Measurements from ENCODE around the gene DPEP1. TPM values are rescaled to one million over a fixed set of nuclear protein-coding genes. Genes with fewer than 3 reads are reported as not detected.

The DPEP1 gene
- total RNA-seq, 1 donor from 2014 or later = not detected

DNA sequence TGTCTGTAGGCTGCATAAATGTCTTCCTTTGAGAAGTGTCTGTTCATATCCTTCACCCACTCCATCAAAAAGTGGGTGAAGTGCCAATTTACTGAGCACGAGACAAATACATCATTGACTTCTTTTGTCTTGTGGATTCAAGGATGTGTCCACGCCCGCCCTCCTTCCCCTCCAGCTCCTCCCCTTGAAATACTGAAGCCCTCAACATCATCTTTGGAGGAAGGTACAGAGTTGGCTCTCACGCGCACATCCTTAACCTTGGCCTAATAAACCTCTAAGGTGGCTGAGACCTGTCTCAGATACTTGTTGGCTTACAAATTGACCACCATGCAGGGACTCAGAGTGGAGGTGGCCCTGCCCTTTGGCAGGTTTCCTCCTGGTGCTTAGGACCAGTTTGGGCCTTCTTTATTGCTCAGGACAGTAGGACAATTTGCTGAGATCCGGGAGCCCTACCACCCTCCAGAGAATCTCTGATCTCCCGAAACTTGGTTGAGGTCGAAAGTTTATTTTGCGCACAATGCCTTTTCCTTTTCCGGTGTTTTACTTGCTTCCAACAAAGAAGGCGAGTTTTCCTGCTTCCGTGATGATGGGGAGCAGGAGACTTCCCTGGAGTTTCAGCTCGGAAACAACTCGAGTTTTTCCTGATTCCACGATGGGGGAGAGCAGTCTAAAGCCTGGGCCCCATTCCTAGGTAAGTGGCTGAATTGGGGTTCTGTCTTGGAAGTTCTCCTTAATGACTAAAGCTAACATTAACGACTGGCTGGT, 58.9 kb downstream of the DPEP1 start:
- no peaks in the 10 kb centered on the region for H3K27me3 Mint-ChIP-seq (ENCODE audit: unreplicated experiment)
- H3K4me3 Mint-ChIP-seq (ENCODE audit: unreplicated experiment) = no peak overlapping the region
- DNase-seq (ENCODE audit: extremely low spot score, unreplicated experiment) = no peak
- H3K4me1 Mint-ChIP-seq (ENCODE audit: unreplicated experiment) = peaks cover 2% of the 10 kb centered on the region
- H3K9me3 Mint-ChIP-seq (ENCODE audit: unreplicated experiment) = no peaks in the 10 kb centered on the region
- no peak for TF ChIP-seq CTCF (IDR thresholded peaks at IDR 0.05)
- no peak overlapping the region for H3K27ac Mint-ChIP-seq (ENCODE audit: unreplicated experiment)
- no peaks in the 10 kb centered on the region for H3K36me3 Mint-ChIP-seq (ENCODE audit: unreplicated experiment)

DNA sequence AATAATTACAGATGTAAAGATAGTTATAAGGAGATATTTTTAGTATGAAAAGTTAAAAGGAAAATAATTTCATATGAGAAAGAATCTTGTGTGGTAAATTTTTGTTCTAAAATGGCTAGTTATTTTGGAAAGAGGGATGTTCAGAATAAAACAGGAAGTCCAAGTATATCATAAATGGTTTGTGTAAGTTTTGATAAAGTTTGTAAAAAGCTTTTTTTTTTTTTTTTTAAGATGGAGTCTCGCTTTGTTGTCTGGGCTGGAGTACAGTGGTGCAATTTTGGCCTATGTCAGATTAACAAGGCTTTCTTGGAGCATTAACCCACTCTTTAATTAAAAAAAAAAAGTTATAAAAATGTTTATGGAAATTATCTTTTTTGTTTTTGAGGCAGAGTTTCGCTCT, 64.8 kb downstream of the DPEP1 start:
- Mint-ChIP-seq H3K9me3 (ENCODE audit: unreplicated experiment) (no peaks in the 10 kb centered on the region), H3K4me3 (ENCODE audit: unreplicated experiment) (no peak overlapping the region), H3K27me3 (ENCODE audit: unreplicated experiment) (no peaks in the 10 kb centered on the region), H3K36me3 (ENCODE audit: unreplicated experiment) (peaks cover 3% of the 10 kb centered on the region), H3K27ac (ENCODE audit: unreplicated experiment) (no peak overlapping the region), H3K4me1 (ENCODE audit: unreplicated experiment) (no peaks in the 10 kb centered on the region)
- DNase-seq (ENCODE audit: extremely low spot score, unreplicated experiment) = no peak
- TF ChIP-seq CTCF (IDR thresholded peaks at IDR 0.05) = no peak

DNA sequence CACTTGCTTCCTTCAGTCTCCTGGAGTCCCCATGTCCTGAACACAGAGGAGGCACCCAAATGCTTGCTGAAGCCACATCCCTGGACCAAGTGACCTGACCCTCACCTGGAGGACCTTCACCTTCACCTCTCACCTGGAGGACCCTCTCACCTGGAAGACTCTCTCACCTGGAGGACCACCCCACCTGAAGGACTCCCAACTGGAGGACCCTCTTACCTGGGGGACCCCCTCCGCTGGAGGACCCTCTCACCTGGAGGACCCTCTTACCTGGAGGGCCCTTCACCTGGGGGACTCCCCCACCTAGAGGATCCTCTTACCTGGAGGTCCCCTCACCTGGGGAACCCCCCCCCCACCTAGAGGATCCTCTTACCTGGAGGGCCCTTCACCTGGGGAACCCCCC, 72.5 kb downstream of the DPEP1 start:
- no peak for TF ChIP-seq CTCF (IDR thresholded peaks at IDR 0.05)
- no peak for DNase-seq (ENCODE audit: extremely low spot score, unreplicated experiment)
- Mint-ChIP-seq H3K27me3 (ENCODE audit: unreplicated experiment) (no peaks in the 10 kb centered on the region), H3K4me1 (ENCODE audit: unreplicated experiment) (peaks cover 14% of the 10 kb centered on the region), H3K4me3 (ENCODE audit: unreplicated experiment) (peak overlapping the region; percentile 90), H3K36me3 (ENCODE audit: unreplicated experiment) (peaks cover 20% of the 10 kb centered on the region), H3K9me3 (ENCODE audit: unreplicated experiment) (no peaks in the 10 kb centered on the region), H3K27ac (ENCODE audit: unreplicated experiment) (peak overlapping the region; percentile 23)

DNA sequence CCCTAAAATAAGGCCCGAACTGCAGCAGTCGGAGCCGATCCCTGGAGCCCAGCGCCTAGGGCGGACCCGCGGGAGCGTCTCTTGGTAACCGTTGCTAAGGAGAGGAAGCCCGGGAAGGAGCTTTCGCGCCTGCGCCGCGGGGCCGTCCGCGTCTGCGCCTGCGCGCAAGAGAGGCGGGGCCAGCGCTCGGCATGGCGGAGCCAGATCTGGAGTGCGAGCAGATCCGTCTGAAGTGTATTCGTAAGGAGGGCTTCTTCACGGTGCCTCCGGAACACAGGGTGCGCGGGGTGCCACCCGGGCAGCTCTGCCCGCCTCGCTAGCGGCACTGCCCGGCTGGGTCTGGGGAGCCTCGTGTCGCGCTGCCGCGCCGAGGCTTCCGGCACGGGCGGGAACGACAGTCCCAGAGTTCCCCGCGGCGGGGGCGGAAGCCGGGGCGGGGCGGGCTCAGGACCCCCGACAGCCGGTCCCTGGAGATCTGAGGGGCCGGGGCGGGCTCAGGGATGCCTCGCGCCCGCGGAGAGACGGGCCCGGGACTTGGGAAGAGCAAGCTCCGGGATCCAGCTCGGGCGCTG, 73.2 kb downstream of the DPEP1 start, which contains the start of gene CDK10:
Gene CDK10 (plus strand): TSS at position 170 of the 572 bp plus-strand sequence. CDS start 22 bp downstream, at position 192.
- TF ChIP-seq CTCF (IDR thresholded peaks at IDR 0.05) = no peak
- DNase-seq (ENCODE audit: extremely low spot score, unreplicated experiment) = peak; percentile 98
- H3K36me3 Mint-ChIP-seq (ENCODE audit: unreplicated experiment) = peaks cover 20% of the 10 kb centered on the region
- peak within 1 kb of the TSS; percentile 90 for H3K4me3 Mint-ChIP-seq (ENCODE audit: unreplicated experiment)
- H3K27ac Mint-ChIP-seq (ENCODE audit: unreplicated experiment) = peak within 1 kb of the TSS; percentile 93
- peaks cover 14% of the 10 kb centered on the region for H3K4me1 Mint-ChIP-seq (ENCODE audit: unreplicated experiment)
- no peaks in the 10 kb centered on the region for H3K27me3 Mint-ChIP-seq (ENCODE audit: unreplicated experiment)
- no peaks in the 10 kb centered on the region for H3K9me3 Mint-ChIP-seq (ENCODE audit: unreplicated experiment)
